Hepatocyte (in vitro differentiated cells): ENCODE measurements around the gene SMARCD2.

Experiments used
- EZH2 ChIP-seq: fragments of 200-600 bp; sonication (generic); IDR thresholded peaks from 2 replicates; pipeline ENCODE4 v1.6.1; 2016; ENCODE audit warnings: antibody characterized with exemption, mild to moderate bottlenecking, borderline replicate concordance
- EZH2phosphoT487 ChIP-seq: fragments of 200-600 bp; sonication (generic); IDR thresholded peaks from one replicate; pipeline ENCODE4 v1.6.1; 2018; ENCODE audit warnings: antibody characterized with exemption, mild to moderate bottlenecking, low read depth, moderate library complexity; ENCODE audit not compliant: unreplicated experiment, severe bottlenecking
- TF ChIP-seq, protein P1 (sequence below): fragments of 200-600 bp; sonication (generic); IDR thresholded peaks from 2 replicates; pipeline ENCODE4 v1.5.1; 2016; ENCODE audit warnings: antibody characterized with exemption, mild to moderate bottlenecking; ENCODE audit not compliant: poor library complexity

DNA sequence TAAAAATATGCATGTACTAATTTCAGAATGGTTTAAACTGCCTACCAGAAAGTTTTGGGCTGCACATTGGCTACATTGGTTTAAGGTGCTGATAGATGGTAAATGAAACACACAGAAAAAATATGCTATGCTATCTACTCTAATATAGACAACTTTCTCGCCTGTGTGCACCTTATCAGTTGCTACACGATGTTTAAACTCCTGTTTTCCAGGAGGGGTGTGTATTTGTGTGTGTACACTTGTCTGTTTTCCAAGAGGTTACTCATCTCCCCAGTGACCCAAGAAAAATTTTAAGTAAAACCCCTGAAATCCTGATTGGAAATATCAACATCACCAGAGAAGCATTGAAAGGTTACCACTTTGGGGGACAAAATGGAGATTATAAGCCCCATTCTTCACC is 36.9 kb downstream of the SMARCD2 start:
- TF ChIP-seq, protein P1, sequence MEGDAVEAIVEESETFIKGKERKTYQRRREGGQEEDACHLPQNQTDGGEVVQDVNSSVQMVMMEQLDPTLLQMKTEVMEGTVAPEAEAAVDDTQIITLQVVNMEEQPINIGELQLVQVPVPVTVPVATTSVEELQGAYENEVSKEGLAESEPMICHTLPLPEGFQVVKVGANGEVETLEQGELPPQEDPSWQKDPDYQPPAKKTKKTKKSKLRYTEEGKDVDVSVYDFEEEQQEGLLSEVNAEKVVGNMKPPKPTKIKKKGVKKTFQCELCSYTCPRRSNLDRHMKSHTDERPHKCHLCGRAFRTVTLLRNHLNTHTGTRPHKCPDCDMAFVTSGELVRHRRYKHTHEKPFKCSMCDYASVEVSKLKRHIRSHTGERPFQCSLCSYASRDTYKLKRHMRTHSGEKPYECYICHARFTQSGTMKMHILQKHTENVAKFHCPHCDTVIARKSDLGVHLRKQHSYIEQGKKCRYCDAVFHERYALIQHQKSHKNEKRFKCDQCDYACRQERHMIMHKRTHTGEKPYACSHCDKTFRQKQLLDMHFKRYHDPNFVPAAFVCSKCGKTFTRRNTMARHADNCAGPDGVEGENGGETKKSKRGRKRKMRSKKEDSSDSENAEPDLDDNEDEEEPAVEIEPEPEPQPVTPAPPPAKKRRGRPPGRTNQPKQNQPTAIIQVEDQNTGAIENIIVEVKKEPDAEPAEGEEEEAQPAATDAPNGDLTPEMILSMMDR = no peak
- no peak for TF ChIP-seq EZH2
- TF ChIP-seq EZH2phosphoT487 = no peak
